OCI-LY7 (cell line): Measurements from ENCODE around the gene SPON1.

Source experiments
- EZH2phosphoT487 ChIP-seq: fragments of 200-600 bp; sonication (generic); IDR thresholded peaks from 2 replicates; pipeline ENCODE4 v1.6.1; 2018; ENCODE audit warnings: low read depth, borderline replicate concordance, mild to moderate bottlenecking, mixed run types, antibody characterized with exemption, low read length, moderate library complexity, mixed read lengths
- TF ChIP-seq, protein P1 (sequence below): fragments of 200-600 bp; sonication (generic); conservative IDR thresholded peaks from 2 replicates; pipeline ENCODE4 v1.5.1; 2014; ENCODE audit warnings: mild to moderate bottlenecking, antibody characterized with exemption, low read length, moderate library complexity, mixed read lengths

DNA sequence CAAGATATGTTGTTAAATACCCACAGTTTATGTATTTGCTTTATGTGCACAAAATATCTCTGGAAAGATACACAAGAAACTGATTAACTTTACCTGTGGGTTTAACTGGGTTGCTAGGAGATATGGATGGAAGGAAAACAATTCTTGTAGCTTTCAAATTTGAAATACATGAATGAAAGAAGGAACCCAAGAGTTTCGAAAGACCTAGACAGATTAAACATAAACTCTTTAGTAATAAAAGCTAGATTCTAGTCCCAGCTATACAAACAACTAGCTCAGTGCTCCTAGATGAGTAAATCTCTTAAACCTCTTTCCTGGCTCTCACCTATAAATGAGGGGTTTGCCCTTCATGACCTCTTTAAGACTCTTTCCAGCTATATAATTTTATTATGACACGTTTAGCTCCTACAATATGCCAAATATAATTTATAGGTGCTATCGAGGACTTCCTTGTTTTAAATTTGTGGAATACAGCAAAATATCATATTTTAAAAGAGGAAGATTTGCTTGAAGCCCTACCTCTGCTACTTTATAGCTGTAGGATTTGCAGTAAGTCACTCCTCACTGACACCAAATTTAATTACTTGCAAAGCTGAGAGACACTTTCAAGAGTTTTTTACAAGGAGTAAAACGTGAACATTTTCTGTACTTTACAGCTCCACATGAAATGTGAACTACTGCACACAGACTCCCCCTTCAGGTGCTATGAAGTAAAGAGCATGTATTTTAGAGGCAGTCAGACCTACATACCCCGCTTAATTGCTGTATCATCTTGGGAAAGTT is 345.8 kb downstream of the SPON1 start:
- TF ChIP-seq, protein P1, sequence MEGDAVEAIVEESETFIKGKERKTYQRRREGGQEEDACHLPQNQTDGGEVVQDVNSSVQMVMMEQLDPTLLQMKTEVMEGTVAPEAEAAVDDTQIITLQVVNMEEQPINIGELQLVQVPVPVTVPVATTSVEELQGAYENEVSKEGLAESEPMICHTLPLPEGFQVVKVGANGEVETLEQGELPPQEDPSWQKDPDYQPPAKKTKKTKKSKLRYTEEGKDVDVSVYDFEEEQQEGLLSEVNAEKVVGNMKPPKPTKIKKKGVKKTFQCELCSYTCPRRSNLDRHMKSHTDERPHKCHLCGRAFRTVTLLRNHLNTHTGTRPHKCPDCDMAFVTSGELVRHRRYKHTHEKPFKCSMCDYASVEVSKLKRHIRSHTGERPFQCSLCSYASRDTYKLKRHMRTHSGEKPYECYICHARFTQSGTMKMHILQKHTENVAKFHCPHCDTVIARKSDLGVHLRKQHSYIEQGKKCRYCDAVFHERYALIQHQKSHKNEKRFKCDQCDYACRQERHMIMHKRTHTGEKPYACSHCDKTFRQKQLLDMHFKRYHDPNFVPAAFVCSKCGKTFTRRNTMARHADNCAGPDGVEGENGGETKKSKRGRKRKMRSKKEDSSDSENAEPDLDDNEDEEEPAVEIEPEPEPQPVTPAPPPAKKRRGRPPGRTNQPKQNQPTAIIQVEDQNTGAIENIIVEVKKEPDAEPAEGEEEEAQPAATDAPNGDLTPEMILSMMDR: peak; percentile 77
- no peak for TF ChIP-seq EZH2phosphoT487
